Liver (tissue), 3 donors: Measurements from ENCODE around the gene RBFOX1.

Source experiments
- CTCF ChIP-seq: fragments of 150-350 bp; IDR thresholded peaks from 2 replicates; pipeline ENCODE4 v1.5.1; 2017; ENCODE audit warnings: improper control_type of control experiment, low read depth, low read length; ENCODE audit not compliant: missing input control
- EGR1 ChIP-seq, 2 donors: IDR thresholded peaks; 2 replicates each; pipeline ENCODE4 v1.6.1; 2016 to 2018; ENCODE audit warnings: antibody characterized with exemption in 2 of 2, low read depth in 2 of 2
- HNF4A ChIP-seq, 2 donors: conservative IDR thresholded peaks; 2 replicates each; pipeline ENCODE4 v1.6.1; 2016; ENCODE audit warnings: antibody characterized with exemption in 2 of 2, mild to moderate bottlenecking in 2 of 2
- TAF1 ChIP-seq: conservative IDR thresholded peaks from 2 replicates; pipeline ENCODE4 v1.6.1; 2016; ENCODE audit warnings: antibody characterized with exemption, mild to moderate bottlenecking
- ZBTB33 ChIP-seq: IDR thresholded peaks from 2 replicates; pipeline ENCODE4 v1.6.1; 2016; ENCODE audit warnings: antibody characterized with exemption
- donor health status: healthy.
- donor health status: healthy.

- TF ChIP-seq CTCF (no peak), HNF4A (conservative IDR thresholded peaks at IDR 0.05) (no peak), TAF1 (no peak), ZBTB33 (no peak), EGR1 (IDR thresholded peaks at IDR 0.05; ENCODE audit: low read depth in 2 of 2) (no peak)
Observed at GRCh38 chr16:7482032-7482431, 149.4 kb downstream of the RBFOX1 start.
